ENCODE measurements around the gene CFAP70.

DNA sequence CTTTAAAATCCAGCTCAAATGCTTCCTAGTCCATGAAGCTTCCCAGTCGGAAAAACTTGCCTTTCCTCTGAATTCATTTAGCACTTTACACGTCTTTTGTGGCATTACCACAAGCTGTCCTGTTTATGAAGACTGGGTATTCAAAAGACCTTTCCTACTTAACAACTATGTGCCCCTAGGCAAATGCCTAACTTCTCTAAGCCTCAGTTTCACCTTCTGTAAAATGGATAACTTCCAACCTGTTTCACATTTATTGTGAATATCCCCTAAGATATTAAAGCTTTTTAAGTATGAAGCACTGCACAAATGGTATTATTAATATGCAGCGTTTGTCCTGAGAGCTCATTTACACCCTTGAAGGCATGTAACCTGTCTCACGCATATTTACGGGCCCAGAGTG, 843 bp downstream of the CFAP70 start:
- TF ChIP-seq CEBPB (IDR thresholded peaks at IDR 0.05; ENCODE audit: low read depth) (no peak), EGR1 (IDR thresholded peaks at IDR 0.05; ENCODE audit: low read depth) (no peak), EZH2phosphoT487 (IDR thresholded peaks at IDR 0.05; ENCODE audit: borderline replicate concordance) (no peak)
